GF-D8 (cell line): Measurements from ENCODE around the gene TCF4.

Experiments
- DNase-seq: peaks from one replicate; lab custom pipeline; 2025; lab: John Stamatoyannopoulos, UW

TCF4 gene

GRCh38 chr18:55234366-55235093 is 353.5 kb downstream of the TCF4 start:
- peak; percentile 16 for DNase-seq

- peak; percentile 34 for DNase-seq
These were observed 354.1 kb downstream of the TCF4 start for GRCh38 chr18:55233857-55234256.

DNA sequence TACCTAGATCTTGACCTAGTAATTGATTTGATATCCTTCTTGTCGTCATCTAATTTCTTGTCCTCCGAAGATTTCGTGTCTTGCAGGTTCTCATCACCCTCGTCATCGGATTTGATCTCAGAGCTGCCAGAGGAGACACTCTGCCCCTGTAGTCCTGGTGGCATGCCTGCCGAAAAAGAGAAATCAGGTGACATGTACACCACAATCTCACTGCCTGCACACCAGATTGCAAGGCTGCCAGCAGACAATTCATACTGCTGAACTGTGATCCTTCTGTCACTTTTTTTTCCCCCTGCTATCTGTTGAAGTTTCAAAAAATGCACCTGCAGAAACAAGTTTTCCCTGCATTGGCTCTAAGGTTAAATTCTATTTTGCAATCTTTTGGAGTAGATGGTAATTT is 355.5 kb downstream of the TCF4 start:
- no peak for DNase-seq

DNA sequence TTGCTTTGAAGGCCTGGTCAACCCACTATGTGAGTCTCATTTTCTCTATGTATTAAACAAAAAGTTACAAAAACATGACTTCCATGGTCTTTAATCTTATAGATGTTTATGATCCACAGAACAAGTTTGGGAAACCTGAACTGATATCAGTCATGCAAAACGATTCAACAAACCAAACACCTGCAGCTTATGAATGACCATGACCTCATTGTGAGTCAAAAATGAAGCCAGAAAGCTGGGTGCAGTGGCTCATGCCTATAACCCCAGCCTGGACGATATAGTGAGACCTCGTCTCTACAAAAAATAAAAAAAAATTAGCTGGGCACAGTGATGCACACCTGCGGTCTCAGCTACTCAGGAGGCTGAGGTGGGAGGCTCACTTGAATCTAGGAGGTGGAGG is 358.3 kb downstream of the TCF4 start:
- no peak for DNase-seq

DNA sequence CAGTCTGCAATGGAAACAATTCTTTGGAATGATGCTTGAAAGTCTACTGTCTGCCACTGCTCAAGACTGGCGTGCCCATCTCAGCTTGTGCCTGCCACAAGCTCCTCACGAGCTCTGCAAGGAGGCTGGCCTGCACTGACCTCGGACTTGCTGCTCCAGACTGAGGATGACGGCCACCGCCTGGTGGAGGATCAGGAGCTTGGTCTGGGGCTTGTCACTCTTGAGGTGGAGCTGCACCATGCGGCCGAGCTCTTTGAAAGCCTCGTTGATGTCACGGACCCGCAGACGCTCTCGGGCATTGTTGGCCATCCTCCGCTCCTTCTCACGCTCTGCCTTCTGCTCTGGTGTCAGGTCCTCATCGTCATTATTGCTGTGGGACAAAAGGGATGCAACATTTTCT is 359.3 kb downstream of the TCF4 start:
- no peak for DNase-seq

DNA sequence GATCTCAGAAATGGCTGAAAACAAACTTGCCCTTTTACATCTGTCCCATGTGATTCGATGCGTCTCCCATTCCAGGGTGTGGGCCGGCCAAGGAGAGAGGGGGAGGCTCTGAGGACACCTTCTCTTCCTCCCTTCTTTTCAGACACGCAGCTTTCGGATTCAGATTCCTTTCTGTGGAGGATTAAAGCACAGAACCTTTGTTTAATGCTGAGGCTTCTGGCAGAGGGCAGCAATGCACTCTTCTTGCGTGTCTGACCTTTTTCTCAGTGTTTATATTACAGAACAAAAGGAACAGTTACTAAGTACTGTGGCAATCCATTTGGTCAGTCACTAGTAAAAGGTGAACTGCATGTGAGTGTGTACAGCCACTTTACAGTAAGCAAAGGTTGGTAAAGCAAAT is 359.8 kb downstream of the TCF4 start:
- DNase-seq: no peak

GRCh38 chr18:55227771-55228170 is 360.2 kb downstream of the TCF4 start:
- DNase-seq: peak; percentile 35

DNA sequence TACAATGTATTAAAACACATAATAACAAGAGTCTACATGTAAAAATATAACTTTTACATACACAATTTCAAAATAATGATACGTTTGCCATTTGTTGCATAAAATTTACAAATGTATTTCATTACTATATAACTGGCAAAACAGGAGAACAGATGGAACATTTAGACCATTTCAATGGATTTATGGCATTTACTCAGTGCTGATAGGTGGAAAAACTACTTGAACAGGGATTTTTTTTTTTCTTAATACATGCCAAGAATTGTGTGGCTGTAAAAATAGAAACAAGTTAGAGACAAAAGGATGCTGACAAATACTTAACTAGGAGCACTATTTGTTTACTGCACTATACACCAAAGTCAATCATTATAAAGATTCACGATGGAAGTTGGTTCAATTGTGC is 361.9 kb downstream of the TCF4 start:
- no peak for DNase-seq

- no peak for DNase-seq
These were observed 363.8 kb downstream of the TCF4 start for GRCh38 chr18:55224086-55224625.

DNA sequence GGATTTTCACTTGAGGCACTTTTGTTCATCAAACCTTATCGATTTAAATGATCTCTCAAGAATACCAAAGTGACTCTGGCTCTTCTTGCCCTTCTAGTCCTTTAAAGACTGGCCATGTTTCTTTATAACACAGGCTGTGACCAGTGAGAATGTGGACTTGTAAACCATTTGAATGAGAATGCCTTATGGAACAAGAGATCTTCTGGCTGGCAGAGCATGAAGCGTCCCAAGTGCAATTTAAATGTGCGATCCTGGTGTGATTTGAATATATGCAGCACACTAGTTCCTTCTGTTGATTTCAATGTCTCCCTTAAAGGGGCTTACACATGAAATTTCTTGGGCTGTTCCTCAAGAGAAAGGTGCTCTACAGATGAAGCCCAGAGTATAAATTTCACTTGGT is 366.4 kb downstream of the TCF4 start:
- no peak for DNase-seq

DNA sequence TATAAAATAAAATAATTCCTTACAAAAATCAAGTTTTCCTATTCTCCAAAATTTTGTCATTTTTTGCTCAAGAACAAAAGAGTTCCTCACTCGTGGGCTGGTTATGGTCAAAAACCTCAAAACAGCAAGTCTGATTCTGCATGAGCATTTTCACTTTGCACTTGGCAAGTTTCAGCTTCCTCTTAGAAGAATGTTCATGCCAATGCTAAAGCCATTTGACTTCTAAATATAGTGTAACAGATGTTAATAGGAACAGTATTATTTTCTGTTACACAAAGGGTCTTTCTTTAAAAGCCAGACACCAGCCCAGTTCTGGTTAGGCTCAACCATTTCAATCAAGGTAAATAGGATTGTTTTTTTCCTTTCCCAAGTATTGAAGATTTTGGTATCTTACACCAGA is 367.5 kb downstream of the TCF4 start:
- no peak for DNase-seq

DNA sequence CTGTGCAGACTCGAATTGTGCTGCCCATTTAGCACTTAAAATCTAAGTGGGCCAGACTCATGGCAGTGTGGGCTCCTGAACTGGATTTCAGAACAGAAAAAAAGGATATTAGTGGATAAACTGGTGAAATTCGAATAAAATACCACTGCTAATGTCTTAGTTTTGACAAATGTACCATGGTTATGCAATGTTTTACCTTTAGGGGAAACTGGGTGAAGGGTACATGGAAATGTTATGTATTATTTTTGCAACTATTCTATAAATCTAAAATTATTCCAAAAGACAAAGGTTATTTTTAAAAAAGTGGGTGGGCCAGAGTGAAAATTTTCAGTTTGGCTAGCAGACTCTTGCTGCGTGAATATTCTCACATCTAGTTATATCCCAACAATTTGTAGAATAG is 368.2 kb downstream of the TCF4 start:
- DNase-seq: no peak

DNA sequence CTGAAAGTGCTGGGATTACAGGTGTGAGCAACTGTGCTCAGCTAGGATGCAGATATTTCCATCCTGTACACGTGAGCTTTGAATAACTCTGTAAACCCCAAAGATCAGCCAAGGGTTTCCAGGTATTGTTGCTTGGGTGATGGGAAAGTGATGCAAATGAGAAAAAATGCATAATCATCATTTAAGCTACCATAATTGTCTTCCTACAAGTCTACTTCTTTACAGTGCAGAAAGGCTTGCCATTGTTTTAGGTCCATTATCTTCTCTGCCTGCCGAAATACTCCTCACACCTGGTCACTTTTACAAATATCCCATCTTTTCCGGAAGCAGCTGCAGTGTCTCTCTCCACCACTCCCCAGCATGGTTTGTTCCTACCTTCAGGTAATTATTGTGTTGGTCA is 368.9 kb downstream of the TCF4 start:
- DNase-seq: no peak

GRCh38 chr18:55214969-55215368 is 373.0 kb downstream of the TCF4 start:
- DNase-seq: no peak

DNA sequence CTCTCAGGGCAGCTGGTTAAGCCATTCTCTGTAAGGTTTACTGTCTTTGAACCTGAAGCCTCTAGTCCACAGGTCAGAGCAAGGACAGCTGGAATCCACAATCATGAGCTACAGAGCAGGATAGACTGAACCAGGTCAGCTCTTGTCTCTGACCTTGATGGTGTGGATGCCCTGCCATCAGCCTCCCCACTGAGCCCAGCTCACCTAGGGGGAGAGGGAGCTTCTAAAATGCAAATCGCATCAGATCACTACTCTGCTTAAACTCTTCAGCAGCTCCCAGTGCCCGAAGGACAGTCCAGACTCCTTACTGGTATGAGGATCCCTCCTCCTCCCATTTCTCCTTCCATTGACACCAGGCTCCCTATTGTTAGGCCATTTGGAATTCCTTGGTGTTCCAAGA is 373.5 kb downstream of the TCF4 start:
- DNase-seq: no peak

GRCh38 chr18:55213586-55213985 is 374.4 kb downstream of the TCF4 start:
- no peak for DNase-seq

DNA sequence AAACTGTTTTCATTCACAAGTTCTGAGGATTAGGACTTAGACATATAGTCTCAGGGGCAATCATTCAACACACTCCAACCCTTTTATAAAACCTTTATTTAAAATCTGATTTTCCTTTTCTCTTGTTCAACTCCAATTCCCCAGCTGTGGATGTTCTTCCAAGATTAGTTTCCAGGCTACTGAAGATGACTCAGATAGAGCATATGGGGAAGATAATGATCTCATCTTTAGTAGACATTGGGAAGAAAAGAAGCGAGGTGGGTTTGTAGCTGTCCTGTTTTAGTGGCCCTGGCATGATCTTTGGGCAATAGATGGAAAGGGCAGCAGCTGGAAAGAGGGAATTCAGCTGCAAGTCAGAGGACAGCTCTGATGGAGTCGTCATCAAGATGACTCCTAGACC is 381.1 kb downstream of the TCF4 start:
- no peak for DNase-seq

DNA sequence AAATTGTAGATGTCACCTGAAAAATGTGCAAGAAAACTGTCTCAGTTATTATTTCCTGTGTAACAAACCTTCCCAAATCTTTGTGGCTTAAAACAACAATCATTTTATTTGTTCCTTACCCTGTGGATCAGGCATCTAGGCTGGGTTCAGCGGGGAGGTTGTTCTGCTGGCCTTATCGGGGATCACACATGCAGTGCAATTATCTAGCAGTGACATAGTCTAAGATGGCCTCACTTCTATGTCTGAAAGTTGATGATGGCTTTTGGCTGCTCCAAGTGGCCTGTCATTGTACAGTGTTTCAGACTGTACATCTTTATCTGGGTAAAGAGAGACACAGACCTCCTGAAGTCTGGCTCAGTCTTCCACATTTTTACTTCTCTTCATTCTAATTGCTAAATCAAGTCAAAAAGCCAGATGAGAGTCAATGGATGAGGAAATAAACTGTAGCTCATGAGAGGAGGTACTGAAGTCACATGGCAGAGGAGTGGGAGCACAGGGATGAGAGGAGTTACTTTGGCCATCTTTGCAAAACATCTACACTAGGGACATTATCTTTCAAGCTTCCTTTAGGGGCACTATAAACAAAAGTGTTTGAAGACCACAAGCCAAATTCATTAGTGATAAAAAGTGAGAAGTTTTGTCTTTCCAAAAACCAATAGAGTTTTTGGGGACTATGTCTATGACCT is 385.6 kb downstream of the TCF4 start:
- DNase-seq: no peak

- no peak for DNase-seq
These were observed 388.6 kb downstream of the TCF4 start for GRCh38 chr18:55199291-55199963.

- no peak for DNase-seq
These were observed 392.1 kb downstream of the TCF4 start for GRCh38 chr18:55195863-55196262.

- no peak for DNase-seq
These were observed 398.0 kb downstream of the TCF4 start for GRCh38 chr18:55189972-55190371.

DNA sequence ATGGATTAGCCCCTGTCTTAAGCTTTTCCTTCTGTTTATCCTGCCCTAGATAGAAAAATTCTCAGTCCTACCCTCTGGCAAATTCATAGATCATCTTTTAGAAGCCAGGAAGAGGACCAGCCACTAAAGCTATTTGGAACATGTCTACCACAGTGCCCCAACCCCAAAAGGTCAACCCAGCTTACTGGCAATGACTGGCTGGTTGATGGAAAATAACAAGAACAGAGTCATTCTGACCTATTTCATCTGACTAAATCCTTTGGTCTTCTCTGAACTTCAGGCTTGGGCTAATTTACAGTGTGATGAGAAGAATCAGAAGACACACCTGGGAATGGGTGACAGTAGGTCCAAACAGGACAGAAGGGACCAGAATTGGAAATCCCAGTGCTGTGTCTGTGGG is 401.4 kb downstream of the TCF4 start:
- DNase-seq: no peak

DNA sequence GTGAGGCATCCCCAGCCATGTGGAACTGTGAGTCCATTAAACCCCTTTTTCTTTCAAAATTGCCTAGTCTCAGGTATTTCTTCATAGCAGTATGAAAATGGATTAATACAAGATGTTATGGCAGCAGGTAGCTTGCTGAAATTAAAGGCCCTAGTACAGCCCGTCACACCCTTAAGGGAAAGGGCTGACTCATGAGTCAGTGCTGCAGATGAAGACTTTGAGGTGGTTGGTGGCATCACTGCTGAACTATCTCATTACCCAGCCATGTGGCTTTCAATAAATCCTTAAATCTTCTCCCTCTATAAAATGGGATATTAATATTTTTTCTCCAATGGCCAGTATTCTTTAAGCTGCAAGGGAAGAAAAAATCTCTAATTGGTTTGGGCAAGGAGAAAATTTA is 402.6 kb downstream of the TCF4 start:
- no peak for DNase-seq
